Esophagus muscularis mucosa (tissue), 4 donors: Measurements from ENCODE around the gene MLXIPL. TPM values are rescaled to one million over a fixed set of nuclear protein-coding genes. Genes with fewer than 3 reads are reported as not detected.
"Not testable (repeated sequence)": the region's sequence is repeated elsewhere in the genome, so short reads cannot be mapped to it uniquely, and the experiment has no call there.

Experiments
- DNase-seq: peaks from one replicate; pipeline ENCODE4 v3.0.0-alpha.2; 2017; ENCODE audit errors: extremely low spot score
- H3K27ac ChIP-seq, 4 donors: fragments of 200-600 bp; sonication (generic); replicated peaks in 1 of 4; 1 replicate in 3 of 4; 2 replicates in 1 of 4; pipeline ENCODE4 v1.5.1; 2016 to 2019; ENCODE audit warnings: mild to moderate bottlenecking in 1 of 4
- H3K27me3 ChIP-seq, 4 donors: fragments of 200-600 bp; sonication (generic); one replicate each; pipeline versions ENCODE4 v1.5.1 to v1.6.0; 2016 to 2019
- H3K36me3 ChIP-seq, 4 donors: fragments of 200-600 bp; sonication (generic); one replicate each; pipeline ENCODE4 v1.5.1; 2016 to 2019
- H3K4me1 ChIP-seq, 4 donors: fragments of 200-600 bp; sonication (generic); one replicate each; pipeline ENCODE4 v1.5.1; 2016 to 2019
- H3K4me3 ChIP-seq, 4 donors: fragments of 200-600 bp; sonication (generic); 1 replicate in 2 of 4; 2 replicates in 2 of 4; pipeline ENCODE4 v1.5.1; 2016 to 2019; ENCODE audit warnings: mild to moderate bottlenecking in 4 of 4, moderate library complexity in 1 of 4
- H3K9me3 ChIP-seq, 4 donors: fragments of 200-600 bp; sonication (generic); 1 replicate in 3 of 4; 2 replicates in 1 of 4; pipeline ENCODE4 v1.5.1; 2016 to 2019
- CTCF ChIP-seq, 3 experiments: fragments of 200-600 bp in 2 of 3; fragments of 450-650 bp in 1 of 3; sonication (generic) in 2 of 3; IDR thresholded peaks; one replicate each; pipeline ENCODE4 v1.5.1; 2017 to 2019; ENCODE audit warnings: antibody characterized with exemption in 3 of 3, mild to moderate bottlenecking in 2 of 3, moderate library complexity in 1 of 3
- EP300 ChIP-seq: sonication (generic); formaldehyde crosslinking; IDR thresholded peaks from one replicate; pipeline ENCODE4 v1.6.1; 2017; ENCODE audit warnings: antibody characterized with exemption
- POLR2A ChIP-seq: fragments of 450-650 bp; IDR thresholded peaks from one replicate; pipeline ENCODE4 v1.6.1; 2017; ENCODE audit warnings: antibody characterized with exemption, moderate library complexity, mild to moderate bottlenecking, low read depth
- POLR2AphosphoS5 ChIP-seq, 2 donors: sonication (generic); formaldehyde crosslinking; IDR thresholded peaks; one replicate each; pipeline ENCODE4 v1.6.1; 2017; ENCODE audit warnings: antibody characterized with exemption in 2 of 2
- WGBS: methylation state at CpG from one replicate; pipeline ENCODE4 v1.1.5; 2018; 5-methylcytosine and 5-hydroxymethylcytosine counted together
- intact Hi-C: fragments of 100-400 bp; cut with DNase I; formaldehyde crosslinking; loops from one replicate; pipeline ENCODE4 v1.15.1; 2023
- total RNA-seq, 4 donors: library from RNA; depleted of rRNA; stranded (reverse); fragments of >200 nt; gene quantifications; one replicate each; pipeline versions ENCODE4 v1.1.0 to v1.2.1, GENCODE V29; 2016

The MLXIPL gene
- total RNA-seq, 4 donors from 2014 or later = 6.5 to 19.5 (median 10.3) TPM

- Histone ChIP-seq H3K4me1 (peaks cover 0 to 9% (median 3%) of the 10 kb centered on the region in 4 donors), H3K27me3 (peaks cover 0 to 57% (median 2%) of the 10 kb centered on the region in 4 donors), H3K9me3 (no peaks in the 10 kb centered on the region), H3K27ac (peak overlapping the region in 2 of 4 donors; percentile 20 to 51), H3K36me3 (no peaks in the 10 kb centered on the region), H3K4me3 (no peak overlapping the region)
- no peak for DNase-seq
- WGBS = 20% methylated on average over 11 of the region's 11 CpGs
- TF ChIP-seq POLR2A = no peak
- no peak for TF ChIP-seq POLR2AphosphoS5 (IDR thresholded peaks at IDR 0.05)
- TF ChIP-seq EP300 = no peak
- TF ChIP-seq CTCF (IDR thresholded peaks at IDR 0.05) = no peak
- intact Hi-C loops = no loop called here
Measured at GRCh38 chr7:73612598-73613269, 11.6 kb downstream of the MLXIPL start.

DNA sequence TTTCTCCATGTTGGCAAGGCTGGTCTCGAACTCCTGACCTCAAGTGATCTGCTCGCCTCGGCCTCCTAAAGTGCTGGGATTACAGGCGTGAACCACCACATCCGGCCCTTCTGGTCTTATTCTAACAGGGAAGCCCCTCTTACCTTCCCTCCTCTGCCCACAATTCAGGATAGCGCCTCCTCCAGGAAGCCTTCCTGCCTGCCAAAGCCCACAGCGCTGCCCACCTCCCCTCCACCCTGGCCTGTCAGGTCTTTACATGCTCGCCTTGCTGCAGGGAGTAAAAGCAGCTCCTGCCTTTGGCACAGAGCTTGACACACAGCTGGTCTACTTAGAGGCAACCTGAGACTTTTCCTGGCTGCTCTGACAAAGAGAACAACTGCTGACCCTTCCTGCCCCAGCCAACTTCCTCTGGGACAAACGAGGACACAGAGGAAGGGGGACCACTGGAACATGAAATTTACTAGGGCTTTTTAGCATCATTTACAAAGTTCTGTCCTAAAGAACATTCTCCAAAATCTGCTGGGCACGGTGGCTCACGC lies 13.2 kb downstream of the MLXIPL start:
- no peaks in the 10 kb centered on the region for H3K36me3 ChIP-seq
- H3K4me1 ChIP-seq = peaks cover 3 to 17% (median 11%) of the 10 kb centered on the region in 4 donors
- H3K4me3 ChIP-seq = no peak overlapping the region
- no peaks in the 10 kb centered on the region for H3K9me3 ChIP-seq
- TF ChIP-seq POLR2A = no peak
- WGBS = 78% methylated on average over 11 of the region's 11 CpGs
- H3K27me3 ChIP-seq = peaks cover 0 to 72% (median 3%) of the 10 kb centered on the region in 4 donors
- intact Hi-C loops = no loop called here
- no peak overlapping the region for H3K27ac ChIP-seq
- DNase-seq = no peak

GRCh38 chr7:73610105-73610504 lies 14.2 kb downstream of the MLXIPL start:
- Histone ChIP-seq H3K9me3 (no peaks in the 10 kb centered on the region), H3K36me3 (no peaks in the 10 kb centered on the region), H3K27me3 (peaks cover 0 to 76% (median 3%) of the 10 kb centered on the region in 4 donors), H3K27ac (no peak overlapping the region), H3K4me1 (peaks cover 3 to 17% (median 11%) of the 10 kb centered on the region in 4 donors), H3K4me3 (no peak overlapping the region)
- DNase-seq = no peak
- TF ChIP-seq EP300 = no peak
- no peak for TF ChIP-seq POLR2A
- TF ChIP-seq POLR2AphosphoS5 (IDR thresholded peaks at IDR 0.05) = no peak
- TF ChIP-seq CTCF (IDR thresholded peaks at IDR 0.05) = no peak
- WGBS = 76% methylated on average over 4 of the region's 4 CpGs
- intact Hi-C loops = no loop called here

- intact Hi-C loops = loop anchor here (1.0 to 2.0 kb wide), 2 partner anchors 59 to 118 kb away; partner anchors contain the start of gene VPS37D
Measured at GRCh38 chr7:73607692-73607983, 16.7 kb downstream of the MLXIPL start.

DNA sequence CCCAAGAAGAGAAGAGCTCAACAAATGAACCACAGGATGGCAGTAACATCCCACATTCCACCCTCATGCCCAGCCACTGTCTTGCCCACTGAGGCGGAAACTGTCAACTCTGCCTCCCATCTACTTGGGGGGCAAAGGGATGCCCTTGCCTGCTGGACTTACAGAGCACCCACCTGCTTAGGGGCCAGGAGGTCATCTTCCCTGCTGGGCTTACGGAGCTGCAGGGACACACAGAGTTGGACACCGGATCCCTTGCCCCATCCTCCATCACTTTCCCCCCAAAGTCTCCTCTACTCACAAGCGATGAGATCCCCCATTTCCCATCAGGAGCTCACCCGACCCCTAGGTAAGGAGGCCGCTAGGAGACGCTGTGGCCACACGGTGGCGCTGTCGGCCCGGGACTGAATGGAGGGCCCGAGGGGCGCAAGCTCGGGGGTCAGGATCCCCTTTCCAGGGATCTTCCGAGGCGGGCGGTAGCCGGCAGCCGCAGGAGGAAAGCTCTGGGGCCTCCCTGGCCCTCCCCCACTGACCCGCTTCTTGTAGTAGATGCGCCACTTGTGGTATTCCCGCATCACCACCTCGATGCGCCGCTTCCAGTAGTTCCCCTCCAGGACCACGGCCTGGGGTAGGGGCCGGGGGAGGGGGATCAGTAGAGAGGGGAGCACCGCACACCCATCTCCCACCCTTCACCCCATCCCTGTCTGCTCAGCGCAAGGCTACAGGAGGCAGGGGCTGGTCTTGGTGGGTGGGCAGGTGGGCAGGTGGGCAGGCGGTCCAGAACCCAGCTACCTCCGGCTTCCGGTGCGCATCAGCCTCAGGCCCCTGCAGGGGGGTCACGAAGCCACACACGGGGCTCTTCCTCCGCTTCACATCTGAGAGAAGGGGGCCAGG lies 17.3 kb downstream of the MLXIPL start:
- peaks cover 0 to 62% (median 2%) of the 10 kb centered on the region in 4 donors for H3K27me3 ChIP-seq
- TF ChIP-seq POLR2A (no peak), CTCF (IDR thresholded peaks at IDR 0.05) (peak; percentile 90 to 96 (median 91)), EP300 (no peak), POLR2AphosphoS5 (IDR thresholded peaks at IDR 0.05) (no peak)
- 17% methylated on average over 8 of the region's 36 CpGs for WGBS
- intact Hi-C loops = loop anchor here (1.0 to 2.0 kb wide), 2 partner anchors 60 to 118 kb away; partner anchors contain the start of gene VPS37D
- peak overlapping the region in 3 of 4 donors; percentile 19 to 37 (median 27) for H3K4me3 ChIP-seq
- H3K9me3 ChIP-seq = no peaks in the 10 kb centered on the region
- no peaks in the 10 kb centered on the region for H3K36me3 ChIP-seq
- H3K4me1 ChIP-seq = peaks cover 3 to 9% (median 7%) of the 10 kb centered on the region in 4 donors
- H3K27ac ChIP-seq = no peak overlapping the region
- no peak for DNase-seq

More at GRCh38 chr7:73607692-73607983, 16.7 kb downstream of the MLXIPL start:
- H3K27me3 ChIP-seq = peaks cover 0 to 63% (median 2%) of the 10 kb centered on the region in 4 donors
- H3K4me1 ChIP-seq, H3K9me3 ChIP-seq, H3K4me3 ChIP-seq, H3K27ac ChIP-seq, H3K36me3 ChIP-seq, DNase-seq: not testable (repeated sequence)
- 57% methylated on average over 5 of the region's 5 CpGs for WGBS
